HG02763 (cell line): ENCODE measurements around the gene LRTM2.

Experiments used
- ATAC-seq: cut with Tn5 transposase; IDR thresholded peaks from one replicate; pipeline ENCODE4 v1.9.1; 2021; ENCODE audit warnings: mild to moderate bottlenecking, moderate library complexity; ENCODE audit not compliant: unreplicated experiment

The LRTM2 gene

GRCh38 chr12:1827826-1828805 lies 7.8 kb downstream of the LRTM2 start:
- no peak for ATAC-seq

GRCh38 chr12:1828856-1829255 lies 8.5 kb downstream of the LRTM2 start:
- ATAC-seq: no peak

DNA sequence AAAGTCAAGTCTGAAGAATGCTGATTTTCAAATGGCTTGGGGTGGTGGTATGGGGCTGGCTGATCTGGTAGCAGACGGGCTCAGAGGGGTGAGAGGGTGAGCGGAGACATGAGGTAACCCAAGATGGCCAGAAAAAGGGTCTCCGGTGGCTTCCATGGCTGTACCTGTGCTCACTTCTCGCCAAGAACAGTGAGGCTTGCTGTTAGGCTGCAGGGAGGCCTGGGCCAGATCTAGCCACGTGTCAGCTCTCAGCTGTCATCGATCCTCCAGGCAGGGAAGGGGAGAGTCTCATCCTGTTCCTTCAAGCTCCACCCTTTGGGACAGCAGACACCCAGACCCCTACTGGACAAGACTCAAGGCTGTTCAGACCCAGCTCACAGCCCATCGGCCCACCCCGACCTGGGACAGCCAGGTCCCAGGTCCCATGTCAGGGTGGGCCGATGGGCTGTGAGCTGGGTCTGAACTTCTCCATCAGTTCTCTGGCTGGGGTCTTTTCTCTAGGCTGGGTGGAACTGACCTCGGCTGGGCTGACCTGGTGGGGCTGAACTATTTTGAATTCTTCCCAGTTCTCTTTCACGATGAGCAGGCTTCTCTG lies 9.0 kb downstream of the LRTM2 start:
- no peak for ATAC-seq

DNA sequence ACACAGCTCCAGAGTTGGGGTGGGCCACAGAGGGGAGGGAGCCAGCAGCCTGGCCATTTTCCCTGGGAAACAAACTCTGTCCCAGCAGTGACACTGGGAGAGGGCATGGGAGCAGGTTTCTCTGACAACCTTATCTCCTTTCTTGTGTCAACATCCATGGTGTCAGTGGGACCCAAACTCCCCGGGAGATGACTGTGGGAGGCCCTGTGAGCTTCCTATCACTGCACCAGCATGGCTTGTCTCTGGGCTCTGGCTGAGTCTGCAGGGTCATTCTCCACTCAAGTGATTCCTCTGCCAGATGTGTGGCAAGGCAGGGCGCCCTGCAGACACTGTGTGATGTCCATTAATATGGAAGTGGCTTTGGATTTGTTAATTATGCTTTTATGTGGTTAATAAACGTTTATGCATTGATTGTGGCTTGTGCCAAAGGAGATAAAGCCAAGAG lies 10.1 kb downstream of the LRTM2 start:
- ATAC-seq: no peak

GRCh38 chr12:1830981-1831963 lies 10.9 kb downstream of the LRTM2 start:
- ATAC-seq: no peak

DNA sequence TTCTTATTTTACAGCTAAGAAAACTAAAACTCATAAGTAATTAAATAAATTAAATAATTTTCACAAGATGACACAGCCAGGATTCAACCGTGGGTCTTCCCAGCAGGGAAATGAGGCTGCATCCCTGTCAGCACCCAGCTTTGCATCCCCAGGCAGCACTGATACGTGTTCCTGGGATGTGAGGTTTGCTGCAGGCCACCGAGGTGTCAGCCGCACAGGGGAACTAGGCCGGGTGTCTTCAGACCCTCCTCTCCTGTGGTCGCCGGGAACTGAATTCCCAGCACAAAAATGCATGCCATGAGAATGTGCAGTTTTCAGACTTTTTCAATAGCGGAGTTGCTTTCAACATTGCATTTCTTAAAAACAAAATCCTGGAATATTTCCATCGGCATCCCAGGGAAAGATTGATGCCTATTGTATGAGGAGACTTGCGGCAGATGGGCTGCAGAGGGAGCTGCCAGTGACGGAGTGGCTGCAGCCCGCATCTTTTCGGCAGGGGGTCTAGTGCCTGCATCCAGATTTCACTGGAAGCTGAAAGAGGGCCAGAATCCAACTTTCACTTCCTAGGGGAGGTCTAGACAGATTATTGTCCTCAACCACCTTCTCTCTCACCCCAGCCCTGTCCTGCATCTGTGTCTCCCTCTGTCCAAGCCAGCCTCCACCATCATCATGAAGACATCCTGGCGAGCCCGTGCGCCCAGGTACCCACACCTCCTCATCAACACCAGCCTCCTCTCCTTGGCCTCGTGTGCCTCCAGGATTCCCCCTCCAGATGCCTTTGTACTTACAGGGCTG lies 12.6 kb downstream of the LRTM2 start:
- ATAC-seq: no peak

DNA sequence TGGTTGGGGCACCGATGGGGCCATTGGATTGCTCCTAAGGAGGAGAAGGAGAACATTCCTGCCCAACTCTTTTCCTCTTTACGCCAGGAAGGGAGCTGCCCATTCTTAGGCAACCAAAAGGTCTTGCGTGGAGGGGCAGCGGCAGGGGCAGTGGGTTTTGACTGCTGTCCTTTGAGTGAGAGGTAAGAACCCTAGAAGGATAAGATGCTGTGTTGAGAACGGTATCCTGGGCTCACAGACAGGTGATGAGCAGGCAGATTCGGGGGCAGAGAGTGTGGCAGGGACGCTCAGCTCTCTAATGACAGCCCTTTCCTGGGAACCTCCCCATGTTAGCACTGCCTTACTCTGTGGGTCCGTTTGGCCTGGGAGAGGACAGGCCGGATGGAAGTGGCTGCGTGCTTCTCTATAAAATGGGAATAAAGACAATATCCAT lies 13.2 kb downstream of the LRTM2 start:
- ATAC-seq: no peak

GRCh38 chr12:1834186-1834925 lies 14.0 kb downstream of the LRTM2 start:
- no peak for ATAC-seq

DNA sequence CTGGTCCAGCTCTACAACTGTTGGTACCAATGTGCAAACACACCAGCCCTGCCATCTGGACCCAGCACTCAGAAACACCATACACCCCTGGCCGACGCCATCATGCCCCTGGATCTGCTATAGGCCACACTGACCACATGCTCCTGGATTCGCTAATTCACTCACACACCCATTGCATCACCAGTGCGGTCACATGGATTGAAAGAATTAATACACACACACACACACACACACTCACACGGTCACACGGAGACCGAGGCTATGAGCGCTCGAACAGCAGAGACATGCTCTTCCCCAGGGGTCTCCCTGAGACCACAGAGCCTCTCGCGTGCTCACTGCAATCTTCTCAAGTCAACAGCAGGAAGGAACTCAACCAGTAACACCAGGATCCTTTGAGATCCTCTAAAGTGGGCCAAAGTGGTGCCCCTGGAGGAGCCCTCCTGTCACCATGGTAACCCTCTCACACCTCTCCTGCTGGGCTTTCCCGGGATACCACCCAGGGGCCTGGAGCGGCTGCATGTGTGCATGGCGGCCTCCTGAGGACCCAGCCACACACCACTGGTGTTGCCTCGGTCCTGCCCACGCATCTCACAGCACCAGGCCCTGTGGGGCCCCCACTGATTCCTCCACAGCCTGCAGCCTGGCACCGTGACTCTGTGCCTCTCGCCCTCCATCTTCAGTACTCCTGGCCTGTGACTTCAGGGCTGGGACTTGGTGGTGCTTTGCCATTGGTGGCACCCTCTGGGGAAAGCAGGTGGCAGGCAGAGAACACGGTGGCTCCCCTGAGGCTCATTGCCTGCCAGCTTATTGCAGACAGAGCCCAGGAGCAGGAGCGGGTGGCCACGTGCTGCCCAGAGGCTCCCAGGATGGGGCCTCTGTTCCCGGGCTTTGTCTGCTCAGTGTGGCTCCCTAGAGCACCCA lies 15.1 kb downstream of the LRTM2 start:
- ATAC-seq: no peak

GRCh38 chr12:1836241-1836803 lies 16.0 kb downstream of the LRTM2 start:
- ATAC-seq: no peak

DNA sequence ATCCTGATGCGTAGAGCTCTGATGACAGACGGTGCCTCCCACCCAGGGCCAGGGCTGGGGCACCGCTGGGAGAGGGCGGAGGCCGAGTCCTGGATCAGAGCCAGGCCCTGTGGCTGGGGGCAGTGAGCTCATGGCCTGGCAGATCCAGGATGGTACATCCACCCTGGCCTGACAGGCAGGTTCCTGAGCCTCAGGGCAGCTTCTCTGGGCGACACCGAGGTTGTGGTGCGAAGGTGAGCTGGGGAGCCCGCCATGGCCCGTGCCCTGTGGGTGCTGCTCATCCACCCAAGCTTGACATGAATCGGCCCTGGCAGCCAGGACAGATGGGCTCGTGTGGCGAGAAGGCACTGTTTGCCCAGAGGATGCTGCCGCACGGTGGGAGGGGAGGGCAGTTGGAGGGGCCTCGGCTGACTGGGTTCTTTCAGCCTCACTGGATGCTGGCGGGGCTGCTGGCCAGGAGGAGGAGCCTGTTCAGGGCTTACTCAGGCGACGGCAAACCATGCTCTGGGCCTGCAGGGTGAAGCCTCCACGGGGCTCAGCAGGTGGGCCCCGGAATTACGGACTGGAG lies 16.6 kb downstream of the LRTM2 start:
- no peak for ATAC-seq

DNA sequence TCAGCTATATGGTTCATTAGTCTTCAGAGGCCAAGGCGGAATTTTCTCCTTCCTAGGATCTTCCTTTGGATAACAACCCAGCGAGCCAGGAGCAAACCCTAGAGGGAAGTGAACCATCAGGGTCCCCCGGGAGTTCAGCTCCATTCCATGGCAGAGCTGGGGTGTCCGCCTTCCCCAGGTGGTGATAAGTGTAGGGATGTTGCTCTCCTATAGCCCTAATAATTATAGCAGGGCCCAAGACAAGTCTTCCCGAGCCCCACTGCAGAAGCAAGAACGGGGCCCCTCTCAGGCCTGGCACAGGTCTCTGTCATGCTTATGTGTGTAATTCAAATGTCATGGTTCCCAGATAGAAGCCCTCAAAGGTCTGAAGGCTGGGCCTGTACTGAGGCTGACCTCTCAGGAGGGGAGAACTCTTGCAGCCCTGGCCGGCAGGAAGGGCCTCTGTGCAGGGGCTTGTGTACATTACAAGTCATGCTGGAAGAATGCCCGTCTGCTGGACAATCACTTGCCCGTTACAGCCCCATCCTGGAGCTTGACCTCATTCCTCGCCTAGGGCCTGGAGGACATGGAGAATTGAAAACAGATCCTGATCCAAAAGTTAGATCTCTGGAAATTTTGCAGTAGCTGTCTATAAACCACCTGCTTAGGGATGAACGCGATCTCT lies 17.3 kb downstream of the LRTM2 start:
- ATAC-seq: no peak

DNA sequence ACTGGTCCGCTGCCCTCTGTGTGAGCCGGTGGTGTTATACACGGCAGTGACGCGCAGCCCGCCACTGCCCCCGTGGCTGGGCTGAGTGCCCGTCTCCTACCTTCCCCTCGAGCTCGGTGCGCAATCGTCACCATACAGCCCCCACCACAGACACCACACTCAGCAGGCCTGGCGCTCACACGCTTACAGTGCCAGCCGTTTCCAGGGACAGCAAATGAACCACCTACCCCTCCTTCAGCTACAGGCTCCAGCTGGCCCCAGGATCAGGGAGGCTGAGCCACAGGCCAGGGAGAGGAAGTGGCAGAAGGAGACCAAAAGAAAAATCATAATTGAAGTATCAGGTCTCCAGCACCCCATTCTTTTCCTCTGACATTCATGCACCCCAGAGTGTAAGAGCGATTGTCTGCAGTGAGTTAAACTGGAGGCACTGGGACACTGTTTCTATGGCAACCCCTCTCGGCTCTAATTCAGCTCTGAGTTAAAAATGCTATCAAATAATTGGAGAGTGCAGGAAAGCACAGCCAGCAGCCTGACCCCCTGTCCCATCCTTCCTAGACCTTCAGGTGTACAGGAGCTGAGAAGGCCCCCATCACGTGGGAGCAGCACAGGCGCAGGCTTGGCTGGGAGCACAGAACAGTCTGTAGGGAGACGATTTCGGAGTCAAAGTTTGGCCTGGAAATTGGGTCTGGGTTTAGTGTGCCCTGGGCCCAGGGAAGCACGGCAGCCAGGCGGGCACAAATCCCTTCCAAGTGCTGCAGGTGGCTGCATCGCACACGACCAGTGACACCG lies 18.0 kb downstream of the LRTM2 start:
- ATAC-seq: no peak

GRCh38 chr12:1838994-1839365 lies 18.6 kb downstream of the LRTM2 start:
- ATAC-seq: no peak

- no peak for ATAC-seq
These were observed 19.1 kb downstream of the LRTM2 start for GRCh38 chr12:1839464-1839863.
